Heart left ventricle (tissue), 13 donors: ENCODE results near the gene NLRP5.

ENCODE experiments used
- POLR2A ChIP-seq, 2 donors: fragments of 450-650 bp; IDR thresholded peaks; one replicate each; pipeline ENCODE4 v1.6.1; 2017; ENCODE audit warnings: antibody characterized with exemption in 2 of 2, mild to moderate bottlenecking in 2 of 2, moderate library complexity in 2 of 2
- TF ChIP-seq, protein P1 (sequence below), 12 donors: fragments of 200-600 bp; sonication (generic) in 4 of 12; IDR thresholded peaks; one replicate each; pipeline versions ENCODE4 v1.5.0 to v1.8.0; 2018 to 2022; ENCODE audit warnings: antibody characterized with exemption in 12 of 12, mild to moderate bottlenecking in 5 of 12
- donor health status: ischemic (EF 13 %, LVEDD 7.1; RV severe dilation, severe dysfunction).
- donor health status: DM: no; HTN: yes; CAD: no.
- donor health status: DM: no; HTN: no; CAD: no.
- donor health status: ischemic (EF 25% LVEDD 6.9; RV normal size, moderate dysfunction).
- donor health status: ischemic (EF 25% LVEDD 5.7; RV mildly dilated, moderate dysfunction).
- donor health status: ischemic (EF 35%, LVEDD 5.7; RV mildly dilated, moderate dysfunction).
- donor health status: nonischemic (EF 11% LVEDD 7.7; RV severe dilation, severe dysfunction).
- donor health status: DM: yes; HTN: yes; CAD: no.
- donor health status: PGD.
- donor health status: ischemic (EF 29% LVEDD 5.4; RV normal size, mild dysfunction).
- donor health status: nonischemic (EF 23%, LVEDD 6.1; RV moderate dilation, normal function).

DNA sequence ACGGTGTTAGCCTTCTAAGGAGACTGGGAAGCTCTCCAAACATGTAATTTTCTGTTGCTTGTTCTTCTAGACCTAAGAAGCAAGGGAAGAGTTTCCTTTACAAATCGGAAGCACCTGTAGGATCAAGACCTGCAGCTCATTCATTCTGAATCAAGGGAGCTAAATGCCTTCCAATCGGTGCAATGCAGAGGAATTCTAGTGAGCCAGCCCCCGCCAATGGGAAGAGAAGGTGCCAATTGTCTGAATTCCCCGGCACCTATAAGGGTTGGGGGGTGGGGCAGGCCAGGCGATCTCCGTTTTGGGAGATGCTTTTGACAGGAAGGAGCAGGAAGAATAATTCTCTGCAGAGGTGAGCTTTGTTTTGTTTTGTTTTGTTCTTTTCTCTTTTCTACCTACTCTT lies 47.4 kb upstream of the NLRP5 start:
- TF ChIP-seq, protein P1, sequence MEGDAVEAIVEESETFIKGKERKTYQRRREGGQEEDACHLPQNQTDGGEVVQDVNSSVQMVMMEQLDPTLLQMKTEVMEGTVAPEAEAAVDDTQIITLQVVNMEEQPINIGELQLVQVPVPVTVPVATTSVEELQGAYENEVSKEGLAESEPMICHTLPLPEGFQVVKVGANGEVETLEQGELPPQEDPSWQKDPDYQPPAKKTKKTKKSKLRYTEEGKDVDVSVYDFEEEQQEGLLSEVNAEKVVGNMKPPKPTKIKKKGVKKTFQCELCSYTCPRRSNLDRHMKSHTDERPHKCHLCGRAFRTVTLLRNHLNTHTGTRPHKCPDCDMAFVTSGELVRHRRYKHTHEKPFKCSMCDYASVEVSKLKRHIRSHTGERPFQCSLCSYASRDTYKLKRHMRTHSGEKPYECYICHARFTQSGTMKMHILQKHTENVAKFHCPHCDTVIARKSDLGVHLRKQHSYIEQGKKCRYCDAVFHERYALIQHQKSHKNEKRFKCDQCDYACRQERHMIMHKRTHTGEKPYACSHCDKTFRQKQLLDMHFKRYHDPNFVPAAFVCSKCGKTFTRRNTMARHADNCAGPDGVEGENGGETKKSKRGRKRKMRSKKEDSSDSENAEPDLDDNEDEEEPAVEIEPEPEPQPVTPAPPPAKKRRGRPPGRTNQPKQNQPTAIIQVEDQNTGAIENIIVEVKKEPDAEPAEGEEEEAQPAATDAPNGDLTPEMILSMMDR (IDR thresholded peaks at IDR 0.05): no peak
- no peak for TF ChIP-seq POLR2A (IDR thresholded peaks at IDR 0.05)
